Central memory CD8-positive, alpha-beta T cell (primary cell): Measurements from ENCODE around the gene MED12.
"Not testable (repeated sequence)": the region's sequence is repeated elsewhere in the genome, so short reads cannot be mapped to it uniquely, and the experiment has no call there.

ENCODE experiments used
- ATAC-seq: fragments of 150-1000 bp; cut with Tn5 transposase; replicated peaks from 2 replicates; pipeline ENCODE4 v1.10.0; 2022; ENCODE audit warnings: mild to moderate bottlenecking, moderate FRiP score, moderate number of reproducible peaks; ENCODE audit not compliant: poor library complexity, severe bottlenecking; ENCODE audit errors: extremely low read depth
- DNase-seq, 2 donors: peaks; one replicate each; pipeline ENCODE4 v3.0.0; 2021; ENCODE audit warnings: low spot score in 2 of 2
- H3K27ac Mint-ChIP-seq: one replicate; pipeline ENCODE4 v1.8.0; 2022; ENCODE audit warnings: low read depth, mild to moderate bottlenecking, moderate library complexity, mixed read lengths
- H3K27me3 Mint-ChIP-seq: one replicate; pipeline ENCODE4 v1.8.0; 2022; ENCODE audit warnings: mixed read lengths
- H3K36me3 Mint-ChIP-seq: one replicate; pipeline ENCODE4 v1.8.0; 2022; ENCODE audit warnings: mild to moderate bottlenecking, moderate library complexity, mixed read lengths; ENCODE audit not compliant: insufficient read depth
- H3K4me1 Mint-ChIP-seq: one replicate; pipeline ENCODE4 v1.8.0; 2022; ENCODE audit warnings: mixed read lengths
- H3K4me3 Mint-ChIP-seq: one replicate; pipeline ENCODE4 v1.8.0; 2022; ENCODE audit warnings: mild to moderate bottlenecking, moderate library complexity, mixed read lengths
- H3K9me3 Mint-ChIP-seq: one replicate; pipeline ENCODE4 v1.8.0; 2022; ENCODE audit warnings: mixed read lengths

MED12 gene

DNA sequence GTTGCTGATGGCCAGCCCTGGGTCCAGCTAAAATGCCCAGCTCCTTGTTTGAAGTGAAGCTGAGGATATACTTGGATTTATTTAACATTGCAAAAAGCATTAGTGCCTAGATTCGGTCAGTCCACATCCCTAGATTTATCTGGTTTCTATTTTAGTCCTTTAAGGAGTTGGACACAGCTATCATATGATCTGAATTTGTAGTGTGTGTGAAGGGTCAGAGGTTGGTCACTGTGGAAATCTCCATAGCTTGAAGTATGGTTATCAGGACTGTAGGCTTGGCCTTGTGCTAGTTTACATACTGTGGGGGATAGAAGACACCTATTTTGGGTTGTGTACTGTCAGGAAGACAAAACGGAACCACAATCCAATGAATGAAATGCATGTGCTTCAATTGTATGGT, 55.0 kb downstream of the MED12 start:
- Mint-ChIP-seq H3K27me3 (no peaks in the 10 kb centered on the region), H3K4me3 (no peak overlapping the region), H3K4me1 (peaks cover 11% of the 10 kb centered on the region), H3K36me3 (peaks cover 18% of the 10 kb centered on the region), H3K27ac (no peak overlapping the region), H3K9me3 (no peaks in the 10 kb centered on the region)
- ATAC-seq: no peak
- no peak for DNase-seq

DNA sequence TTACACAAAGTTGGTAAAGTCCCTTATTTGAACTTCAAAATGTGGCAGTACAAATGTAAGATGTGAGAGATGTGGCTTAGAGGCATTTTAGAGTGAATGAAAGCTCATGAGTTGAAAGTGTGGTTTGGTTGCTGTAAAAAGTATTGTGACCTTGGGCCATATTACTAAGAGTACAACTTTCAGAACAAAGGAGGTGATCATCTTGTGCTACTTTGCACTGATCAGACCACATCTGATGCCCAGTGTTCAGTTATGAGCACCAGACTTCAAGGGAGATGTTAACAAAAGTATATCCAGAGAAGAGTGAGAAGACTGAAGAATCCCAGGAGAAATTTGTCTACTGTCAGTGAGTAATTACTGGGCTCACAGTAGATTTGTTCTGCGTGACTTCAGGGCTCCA, 56.4 kb downstream of the MED12 start:
- no peaks in the 10 kb centered on the region for H3K9me3 Mint-ChIP-seq
- no peak for ATAC-seq
- no peak overlapping the region for H3K27ac Mint-ChIP-seq
- no peak for DNase-seq
- H3K4me3 Mint-ChIP-seq: no peak overlapping the region
- peaks cover 18% of the 10 kb centered on the region for H3K36me3 Mint-ChIP-seq
- peaks cover 10% of the 10 kb centered on the region for H3K4me1 Mint-ChIP-seq
- no peaks in the 10 kb centered on the region for H3K27me3 Mint-ChIP-seq

DNA sequence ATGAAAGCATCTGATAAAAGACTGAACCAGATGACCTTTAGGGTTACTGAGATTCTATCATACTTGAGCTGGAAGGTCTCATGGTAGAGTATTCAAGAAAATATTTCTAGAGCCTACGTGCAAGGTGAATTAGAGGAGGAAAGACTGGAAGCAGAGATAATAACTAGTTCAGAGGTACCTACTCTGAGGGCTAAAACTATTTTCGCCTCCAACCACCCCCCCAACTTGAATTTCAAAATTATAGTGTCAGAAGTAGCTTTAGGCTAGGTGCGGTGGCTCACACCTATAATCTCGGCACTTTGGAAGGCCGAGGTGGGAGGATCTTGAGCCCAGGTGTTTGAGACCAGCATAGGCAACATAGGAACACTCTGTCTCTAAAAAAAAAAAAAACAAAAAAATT, 57.1 kb downstream of the MED12 start:
- ATAC-seq: no peak
- Mint-ChIP-seq H3K27ac (no peak overlapping the region), H3K4me3 (no peak overlapping the region), H3K27me3 (no peaks in the 10 kb centered on the region), H3K36me3 (peaks cover 18% of the 10 kb centered on the region), H3K9me3 (no peaks in the 10 kb centered on the region), H3K4me1 (peaks cover 7% of the 10 kb centered on the region)
- no peak for DNase-seq

DNA sequence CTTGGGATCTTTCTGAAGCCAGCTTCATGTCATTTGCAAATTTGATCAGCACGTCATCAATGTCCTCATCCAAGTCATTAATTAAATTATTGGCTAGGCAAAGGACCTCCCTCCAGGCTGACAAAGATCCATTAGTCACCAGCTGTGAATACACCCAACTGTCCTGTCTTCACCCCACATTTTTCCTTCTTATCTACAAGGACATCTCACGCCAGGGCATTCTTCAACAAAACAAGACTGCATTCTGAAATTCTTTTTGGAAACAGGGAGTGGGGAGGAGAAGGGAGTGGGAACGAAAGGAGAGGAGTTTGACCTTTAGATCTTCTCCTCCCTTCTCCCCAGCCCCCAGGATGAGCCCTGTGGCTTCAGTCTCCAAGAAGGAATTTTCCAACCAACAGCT, 58.9 kb downstream of the MED12 start:
- Mint-ChIP-seq H3K9me3 (no peaks in the 10 kb centered on the region), H3K36me3 (peaks cover 22% of the 10 kb centered on the region), H3K4me1 (no peaks in the 10 kb centered on the region), H3K4me3 (no peak overlapping the region), H3K27me3 (no peaks in the 10 kb centered on the region), H3K27ac (no peak overlapping the region)
- ATAC-seq (no peak), DNase-seq (no peak)

DNA sequence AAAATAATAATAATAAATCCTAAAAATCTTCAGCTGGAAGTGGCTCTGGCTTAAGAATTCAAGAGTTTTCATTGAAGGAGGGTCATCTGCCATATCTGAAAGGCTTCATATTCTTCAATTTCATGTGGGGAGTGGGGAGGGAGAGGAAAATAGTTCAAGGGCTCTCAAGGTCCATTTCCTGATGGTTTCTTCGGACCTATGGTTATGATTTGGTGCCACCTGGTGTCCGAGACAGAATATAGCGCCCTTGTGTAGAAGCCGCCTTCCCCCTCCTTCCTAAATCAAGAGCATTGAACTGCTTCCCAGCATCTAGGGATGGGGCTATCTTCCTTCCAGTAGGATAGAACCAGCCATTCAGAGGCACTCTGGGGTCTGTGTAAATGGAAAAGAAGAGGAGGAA, 60.5 kb downstream of the MED12 start:
- H3K36me3 Mint-ChIP-seq: peaks cover 20% of the 10 kb centered on the region
- no peaks in the 10 kb centered on the region for H3K27me3 Mint-ChIP-seq
- H3K4me1 Mint-ChIP-seq: no peaks in the 10 kb centered on the region
- H3K9me3 Mint-ChIP-seq: no peaks in the 10 kb centered on the region
- ATAC-seq (no peak), DNase-seq (peak in 1 of 2 donors; percentile 14)
- no peak overlapping the region for H3K4me3 Mint-ChIP-seq
- no peak overlapping the region for H3K27ac Mint-ChIP-seq

DNA sequence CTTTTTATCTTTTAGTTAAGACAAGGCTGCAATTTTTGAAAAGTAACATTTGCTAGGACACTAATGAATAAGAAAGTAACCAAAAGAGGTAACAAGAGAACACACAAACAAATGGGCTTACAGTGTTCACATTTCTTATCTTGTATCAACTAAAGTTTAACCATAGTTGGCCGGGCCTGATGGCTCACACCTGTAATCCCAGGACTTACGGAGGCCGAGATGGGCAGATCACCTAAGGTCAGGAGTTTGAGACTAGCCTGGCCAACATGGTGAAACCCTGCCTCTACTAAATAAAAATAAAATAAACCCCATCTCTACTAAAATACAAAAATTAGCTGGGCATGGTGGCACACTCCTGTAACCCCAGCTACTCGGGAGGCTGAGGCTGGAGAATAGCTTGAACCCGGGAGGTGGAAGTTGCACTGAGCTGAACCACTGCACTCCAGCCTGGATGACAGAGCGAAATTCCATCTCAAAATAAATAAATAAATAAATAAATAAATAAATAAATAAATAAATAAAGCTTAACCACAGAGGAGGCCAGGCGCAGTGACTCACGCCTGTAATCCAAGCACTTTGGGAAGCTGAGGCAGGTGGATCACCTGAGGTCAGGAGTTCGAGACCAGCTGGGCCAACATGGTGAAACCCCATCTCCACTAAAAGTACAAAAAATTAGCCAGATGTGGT, 62.3 kb downstream of the MED12 start:
- H3K9me3 Mint-ChIP-seq, H3K4me1 Mint-ChIP-seq, H3K27me3 Mint-ChIP-seq, H3K27ac Mint-ChIP-seq, ATAC-seq, DNase-seq: not testable (repeated sequence)
- Mint-ChIP-seq H3K36me3 (peaks cover 18% of the 10 kb centered on the region), H3K4me3 (peak overlapping the region; percentile 86)

DNA sequence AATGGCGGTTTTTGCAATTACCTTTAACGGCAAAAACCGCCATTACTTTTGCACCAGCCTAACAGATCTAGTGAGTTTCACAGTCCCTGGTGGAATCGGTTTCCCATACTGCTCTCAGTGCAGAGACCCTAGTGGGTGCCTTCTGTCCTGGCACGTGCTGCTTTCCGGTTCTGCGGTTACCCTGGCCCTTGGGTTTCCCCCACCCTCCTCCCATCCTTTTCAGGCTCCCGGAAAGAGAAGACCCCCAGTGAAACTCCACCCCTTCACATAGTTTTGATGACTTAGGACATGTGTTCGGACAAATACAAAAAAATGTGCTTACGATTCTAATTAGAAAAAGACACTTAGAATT, 63.1 kb downstream of the MED12 start:
- no peaks in the 10 kb centered on the region for H3K4me1 Mint-ChIP-seq
- ATAC-seq (peak; percentile 52), DNase-seq (peak; percentile 10 to 14)
- H3K9me3 Mint-ChIP-seq: no peaks in the 10 kb centered on the region
- H3K4me3 Mint-ChIP-seq: peak overlapping the region; percentile 86
- H3K27me3 Mint-ChIP-seq: no peaks in the 10 kb centered on the region
- H3K27ac Mint-ChIP-seq: peak overlapping the region; percentile 91
- H3K36me3 Mint-ChIP-seq: peaks cover 18% of the 10 kb centered on the region

DNA sequence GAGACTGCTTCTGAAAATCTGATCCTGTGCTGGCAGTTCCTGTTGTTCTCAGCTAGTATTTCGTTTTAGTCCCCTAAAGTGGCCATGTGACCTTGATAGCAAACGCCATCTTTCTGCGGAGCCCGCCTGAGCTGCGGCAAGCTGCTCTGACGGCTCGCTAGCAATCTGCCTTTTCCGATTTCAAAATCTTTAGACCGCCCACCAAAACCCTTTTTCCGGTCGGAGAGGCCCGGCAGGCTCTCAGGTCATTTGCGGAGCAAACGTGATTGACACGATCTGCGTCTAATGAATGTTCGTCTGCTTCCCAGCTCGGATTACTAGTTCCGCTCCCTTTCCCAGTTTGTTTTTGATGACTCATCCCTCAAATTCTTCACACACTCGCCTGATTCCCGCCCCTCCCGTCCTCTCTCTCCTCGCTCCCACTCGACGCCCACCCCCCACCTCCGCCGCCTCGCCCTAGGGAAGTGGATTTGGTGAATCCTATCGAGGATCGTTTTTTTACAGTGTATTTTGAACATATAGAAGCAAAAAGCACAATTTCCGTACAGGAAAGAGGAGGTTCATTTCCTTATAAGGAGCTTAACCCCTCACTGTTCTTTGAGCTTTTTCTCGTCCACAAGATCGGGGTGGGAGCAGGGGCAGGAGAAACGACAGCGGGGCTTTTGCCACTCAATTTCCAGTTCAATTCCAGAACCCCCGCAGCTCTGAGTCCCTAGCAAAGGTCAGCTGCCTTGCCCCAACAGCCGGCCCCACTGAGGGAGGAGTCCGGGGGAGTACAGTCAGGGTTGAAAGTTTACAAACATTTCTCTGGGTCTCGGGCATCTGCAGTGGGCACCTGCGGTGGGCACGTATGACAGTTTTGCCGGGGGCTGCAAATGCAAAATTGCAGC, 63.8 kb downstream of the MED12 start:
- H3K36me3 Mint-ChIP-seq: peaks cover 15% of the 10 kb centered on the region
- DNase-seq: peak; percentile 45 to 70

DNA sequence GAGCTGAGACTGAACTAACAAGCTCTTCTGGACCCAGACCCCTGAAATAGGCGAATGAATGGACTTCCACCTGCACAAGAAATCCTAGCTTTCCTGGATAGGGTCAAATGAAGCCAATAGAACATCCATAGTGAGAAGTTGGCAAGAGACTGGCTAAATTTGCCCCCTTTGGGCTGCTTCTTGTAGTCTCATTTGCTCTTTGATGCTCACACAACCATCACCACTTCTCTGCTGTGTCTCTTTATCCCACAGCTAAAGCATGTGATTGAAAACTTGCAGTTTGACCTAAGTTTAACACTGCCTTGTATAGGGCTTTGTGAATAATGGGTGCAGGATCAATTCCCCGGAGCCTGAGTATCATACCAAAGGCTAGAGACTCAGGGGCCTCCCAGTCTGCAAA, 64.5 kb downstream of the MED12 start:
- DNase-seq (no peak), ATAC-seq (no peak)
- Mint-ChIP-seq H3K9me3 (no peaks in the 10 kb centered on the region), H3K4me3 (peak overlapping the region; percentile 86), H3K27me3 (no peaks in the 10 kb centered on the region), H3K36me3 (peaks cover 13% of the 10 kb centered on the region), H3K4me1 (peaks cover 4% of the 10 kb centered on the region), H3K27ac (peak overlapping the region; percentile 91)

More for the DNA sequence above, 63.8 kb downstream of the MED12 start:
- Mint-ChIP-seq H3K4me1 (peaks cover 4% of the 10 kb centered on the region), H3K27me3 (no peaks in the 10 kb centered on the region), H3K9me3 (no peaks in the 10 kb centered on the region), H3K27ac (peak overlapping the region; percentile 91), H3K4me3 (peak overlapping the region; percentile 86)
- ATAC-seq: peak; percentile 93

DNA sequence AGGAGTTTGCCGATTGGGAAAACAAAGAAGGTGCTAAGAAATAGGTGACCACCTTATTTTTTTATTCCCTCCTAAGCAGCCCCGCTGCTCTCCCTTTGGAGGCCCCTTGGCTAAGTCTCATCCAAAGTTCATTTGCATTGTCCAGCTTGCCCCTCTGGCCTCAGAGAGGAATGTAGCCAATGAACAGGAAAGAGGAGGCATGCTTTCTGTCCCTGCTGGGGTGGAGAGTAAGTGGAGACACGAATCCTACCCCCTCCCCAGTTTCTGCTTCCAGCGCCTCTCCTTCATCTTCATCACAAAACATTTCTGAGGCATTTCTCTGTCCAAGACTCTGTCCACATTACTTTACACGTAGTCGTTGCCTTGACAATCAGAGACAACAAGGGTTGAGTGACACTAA, 64.9 kb downstream of the MED12 start:
- Mint-ChIP-seq H3K9me3 (no peaks in the 10 kb centered on the region), H3K4me1 (peaks cover 4% of the 10 kb centered on the region), H3K36me3 (peaks cover 8% of the 10 kb centered on the region), H3K27ac (no peak overlapping the region), H3K4me3 (no peak overlapping the region), H3K27me3 (no peaks in the 10 kb centered on the region)
- ATAC-seq (no peak), DNase-seq (no peak)

DNA sequence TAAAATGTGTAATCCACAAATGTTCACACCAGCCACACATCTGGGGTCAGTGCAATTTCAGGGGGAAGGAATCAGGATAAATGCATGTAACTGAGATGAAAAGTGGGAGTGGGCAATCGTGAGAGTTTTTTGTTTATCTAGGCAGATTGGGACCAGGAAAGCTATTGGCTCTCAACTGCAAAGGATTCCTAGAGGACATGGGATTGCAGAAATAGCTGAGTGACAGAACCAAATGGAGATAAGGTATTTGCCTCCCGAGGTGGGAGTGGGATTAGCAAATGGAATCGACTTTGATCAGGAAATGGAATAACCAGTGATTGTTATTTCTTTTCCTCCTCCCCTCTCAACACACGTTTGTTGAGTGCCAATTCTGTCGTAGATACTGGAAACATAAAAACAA, 65.7 kb downstream of the MED12 start:
- ATAC-seq: no peak
- no peak overlapping the region for H3K27ac Mint-ChIP-seq

DNA sequence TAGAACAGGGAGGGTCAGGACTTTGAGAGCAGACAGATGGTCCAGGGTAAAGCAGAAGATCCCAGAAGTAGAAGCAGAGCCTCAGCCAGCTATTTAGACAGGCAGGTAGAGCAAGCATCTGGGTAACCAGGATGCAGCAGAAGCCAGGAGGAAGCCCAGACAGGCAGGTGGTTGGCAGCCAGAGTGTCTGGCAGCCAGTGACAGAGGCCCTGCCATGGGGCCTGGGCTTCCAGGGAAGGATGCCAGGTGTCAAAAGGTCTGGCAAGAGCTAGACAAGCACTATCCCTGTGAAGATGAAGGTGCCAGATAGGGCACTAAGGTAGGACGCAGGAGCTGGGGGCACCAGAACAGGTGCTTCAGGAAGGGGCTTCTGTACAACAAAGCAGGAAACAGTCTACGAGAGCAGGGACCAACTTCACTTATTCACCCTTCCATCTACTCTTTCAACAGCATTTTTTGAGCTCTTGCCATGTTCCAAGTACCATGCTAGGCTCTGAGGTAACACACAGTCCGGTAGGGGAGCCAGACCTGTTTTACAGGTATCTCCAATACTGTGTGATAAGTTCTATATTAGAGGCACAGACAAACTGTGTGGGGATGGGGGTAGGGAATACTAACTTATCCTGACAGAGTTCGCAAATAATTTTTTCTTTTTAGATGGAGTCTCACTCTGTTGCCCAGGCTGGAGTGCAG, 66.6 kb downstream of the MED12 start:
- Mint-ChIP-seq H3K4me1 (peaks cover 4% of the 10 kb centered on the region), H3K36me3 (peaks cover 8% of the 10 kb centered on the region), H3K27me3 (no peaks in the 10 kb centered on the region), H3K27ac (peak overlapping the region; percentile 56), H3K4me3 (no peak overlapping the region), H3K9me3 (no peaks in the 10 kb centered on the region)
- no peak for ATAC-seq
- no peak for DNase-seq

More for the DNA sequence above, 65.7 kb downstream of the MED12 start:
- no peaks in the 10 kb centered on the region for H3K27me3 Mint-ChIP-seq
- peaks cover 8% of the 10 kb centered on the region for H3K36me3 Mint-ChIP-seq
- no peak for DNase-seq
- no peak overlapping the region for H3K4me3 Mint-ChIP-seq
- H3K4me1 Mint-ChIP-seq: peaks cover 4% of the 10 kb centered on the region
- H3K9me3 Mint-ChIP-seq: no peaks in the 10 kb centered on the region
